Testis (tissue), 3 donors: ENCODE data around the gene FMOD. TPM values are rescaled to one million over a fixed set of nuclear protein-coding genes. Genes with fewer than 3 reads are reported as not detected.

Experiments used
- DNase-seq: peaks from one replicate; pipeline ENCODE4 v3.0.0-alpha.2; 2019
- H3K27ac ChIP-seq, 2 donors: fragments of 200-600 bp; sonication (generic); one replicate each; pipeline ENCODE4 v1.5.1; 2019
- H3K27me3 ChIP-seq: fragments of 200-600 bp; sonication (generic); one replicate; pipeline ENCODE4 v1.5.1; 2019
- H3K36me3 ChIP-seq: fragments of 200-600 bp; sonication (generic); one replicate; pipeline ENCODE4 v1.5.1; 2017; ENCODE audit warnings: low read depth; ENCODE audit errors: missing control alignments
- H3K4me1 ChIP-seq: fragments of 200-600 bp; sonication (generic); one replicate; pipeline ENCODE4 v1.5.1; 2019
- H3K4me3 ChIP-seq, 2 donors: fragments of 200-600 bp; sonication (generic); one replicate each; pipeline ENCODE4 v1.5.1; 2017 to 2019
- H3K9me3 ChIP-seq: fragments of 200-600 bp; sonication (generic); one replicate; pipeline ENCODE4 v1.5.1; 2017
- POLR2A ChIP-seq: fragments of 450-650 bp; IDR thresholded peaks from one replicate; pipeline ENCODE4 v1.6.1; 2017; ENCODE audit warnings: antibody characterized with exemption, mild to moderate bottlenecking, moderate library complexity
- WGBS, 2 donors: methylation state at CpG; one replicate each; pipeline ENCODE4 v1.1.5; 2018; 5-methylcytosine and 5-hydroxymethylcytosine counted together
- intact Hi-C: fragments of 100-400 bp; cut with DNase I; formaldehyde crosslinking; loops from one replicate; pipeline ENCODE4 v1.15.1; 2023; ENCODE audit warnings: low total_unique reads
- polyA plus RNA-seq: library from polyadenylated mRNA; stranded (reverse); fragments of 350-450 nt; fragmentation: Illumina TruSeq; extraction: RNeasy Lipid Tissue Mini Kit (QIAGEN cat#74804); gene quantifications from one replicate; pipeline ENCODE4 v1.2.3, GENCODE V29; 2014; ENCODE audit warnings: low read depth, low replicate concordance; ENCODE audit not compliant: insufficient read depth
- total RNA-seq, 2 donors: library from RNA; depleted of rRNA; stranded (reverse); fragments of >200 nt; gene quantifications; one replicate each; pipeline ENCODE4 v1.2.3, GENCODE V29; 2016
- TF ChIP-seq, protein P1 (sequence below), 3 experiments: fragments of 450-650 bp in 2 of 3; fragments of 200-600 bp in 1 of 3; sonication (generic) in 1 of 3; IDR thresholded peaks; one replicate each; pipeline ENCODE4 v1.5.1; 2016 to 2019; ENCODE audit warnings: antibody characterized with exemption in 3 of 3, mild to moderate bottlenecking in 2 of 3, moderate library complexity in 1 of 3

The FMOD gene
- total and polyA plus RNA-seq, 3 donors from 2014 or later, result 5.2 to 26.4 (median 9.5) TPM

DNA sequence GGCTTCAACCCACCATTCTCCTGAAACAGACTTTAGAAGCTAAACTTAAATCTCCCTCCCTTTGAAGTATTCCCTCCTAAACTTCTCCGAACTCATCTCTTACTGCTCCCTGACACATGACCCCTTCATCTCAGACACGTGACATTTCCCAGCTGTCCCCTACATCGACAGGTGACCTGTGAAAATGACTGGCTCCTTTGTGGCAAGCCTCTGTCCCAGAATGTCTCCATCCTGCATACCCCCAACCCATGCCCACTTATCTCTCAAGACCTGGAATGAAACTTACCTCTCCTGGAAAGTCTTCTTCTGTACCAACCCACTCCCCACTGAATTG lies 4.2 kb downstream of the FMOD start:
- intact Hi-C loops, result loop anchor here (10.0 kb wide), 1 partner anchor 138 kb away; no protein-coding TSS in a partner anchor
- no peak overlapping the region for H3K4me3 ChIP-seq
- H3K27me3 ChIP-seq, result no peaks in the 10 kb centered on the region
- DNase-seq, result no peak
- TF ChIP-seq, protein P1, sequence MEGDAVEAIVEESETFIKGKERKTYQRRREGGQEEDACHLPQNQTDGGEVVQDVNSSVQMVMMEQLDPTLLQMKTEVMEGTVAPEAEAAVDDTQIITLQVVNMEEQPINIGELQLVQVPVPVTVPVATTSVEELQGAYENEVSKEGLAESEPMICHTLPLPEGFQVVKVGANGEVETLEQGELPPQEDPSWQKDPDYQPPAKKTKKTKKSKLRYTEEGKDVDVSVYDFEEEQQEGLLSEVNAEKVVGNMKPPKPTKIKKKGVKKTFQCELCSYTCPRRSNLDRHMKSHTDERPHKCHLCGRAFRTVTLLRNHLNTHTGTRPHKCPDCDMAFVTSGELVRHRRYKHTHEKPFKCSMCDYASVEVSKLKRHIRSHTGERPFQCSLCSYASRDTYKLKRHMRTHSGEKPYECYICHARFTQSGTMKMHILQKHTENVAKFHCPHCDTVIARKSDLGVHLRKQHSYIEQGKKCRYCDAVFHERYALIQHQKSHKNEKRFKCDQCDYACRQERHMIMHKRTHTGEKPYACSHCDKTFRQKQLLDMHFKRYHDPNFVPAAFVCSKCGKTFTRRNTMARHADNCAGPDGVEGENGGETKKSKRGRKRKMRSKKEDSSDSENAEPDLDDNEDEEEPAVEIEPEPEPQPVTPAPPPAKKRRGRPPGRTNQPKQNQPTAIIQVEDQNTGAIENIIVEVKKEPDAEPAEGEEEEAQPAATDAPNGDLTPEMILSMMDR (IDR thresholded peaks at IDR 0.05), result no peak
- TF ChIP-seq POLR2A, result no peak
- H3K27ac ChIP-seq, result no peak overlapping the region
- no peaks in the 10 kb centered on the region for H3K9me3 ChIP-seq
- no peaks in the 10 kb centered on the region for H3K36me3 ChIP-seq
- 95 to 96% methylated on average over 3 of the region's 3 CpGs for WGBS, 2 donors
- H3K4me1 ChIP-seq, result peaks cover 4% of the 10 kb centered on the region

DNA sequence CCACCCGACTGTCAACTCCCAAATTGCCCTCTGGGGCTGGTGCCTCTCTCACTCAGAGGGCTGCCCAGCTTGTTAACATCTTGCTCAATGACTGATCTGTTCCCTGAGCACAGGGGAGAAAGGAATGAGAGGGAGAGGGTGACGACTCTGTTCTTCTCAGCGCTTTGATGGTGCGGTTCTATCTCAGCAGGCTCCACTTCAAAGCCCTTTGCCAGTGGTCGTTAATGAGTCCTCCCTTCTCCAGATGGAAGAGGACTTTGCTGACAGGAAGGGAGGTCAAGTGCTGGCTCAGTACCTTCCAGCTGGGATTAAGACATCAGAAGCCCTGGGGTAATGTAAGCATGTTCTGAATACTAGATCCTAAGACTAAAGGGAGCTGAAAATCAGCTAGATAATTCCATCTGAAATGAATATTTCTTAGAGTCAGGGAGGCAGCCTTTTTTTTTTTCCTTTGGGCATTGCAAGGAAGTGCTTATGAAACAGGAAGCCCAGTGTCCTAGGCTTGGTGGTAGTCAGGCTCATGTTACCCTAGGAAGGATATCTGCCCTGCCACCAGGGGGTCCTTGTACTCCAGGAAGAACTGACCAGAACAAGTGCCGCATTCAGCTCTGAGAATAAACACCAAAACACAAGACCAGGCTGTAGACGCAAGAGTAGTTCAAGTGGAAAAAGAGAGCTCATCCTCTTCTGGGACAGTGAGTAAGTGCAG lies 4.7 kb downstream of the FMOD start:
- Histone ChIP-seq H3K36me3 (no peaks in the 10 kb centered on the region), H3K4me3 (no peak overlapping the region), H3K27me3 (no peaks in the 10 kb centered on the region), H3K27ac (no peak overlapping the region), H3K9me3 (no peaks in the 10 kb centered on the region), H3K4me1 (peaks cover 4% of the 10 kb centered on the region)
- TF ChIP-seq, protein P1 (IDR thresholded peaks at IDR 0.05), result no peak
- TF ChIP-seq POLR2A, result no peak
- intact Hi-C loops, result loop anchor here (10.0 kb wide), 1 partner anchor 139 kb away; no protein-coding TSS in a partner anchor
- 75 to 80% methylated on average over 7 of the region's 7 CpGs for WGBS, 2 donors
- DNase-seq, result no peak

DNA sequence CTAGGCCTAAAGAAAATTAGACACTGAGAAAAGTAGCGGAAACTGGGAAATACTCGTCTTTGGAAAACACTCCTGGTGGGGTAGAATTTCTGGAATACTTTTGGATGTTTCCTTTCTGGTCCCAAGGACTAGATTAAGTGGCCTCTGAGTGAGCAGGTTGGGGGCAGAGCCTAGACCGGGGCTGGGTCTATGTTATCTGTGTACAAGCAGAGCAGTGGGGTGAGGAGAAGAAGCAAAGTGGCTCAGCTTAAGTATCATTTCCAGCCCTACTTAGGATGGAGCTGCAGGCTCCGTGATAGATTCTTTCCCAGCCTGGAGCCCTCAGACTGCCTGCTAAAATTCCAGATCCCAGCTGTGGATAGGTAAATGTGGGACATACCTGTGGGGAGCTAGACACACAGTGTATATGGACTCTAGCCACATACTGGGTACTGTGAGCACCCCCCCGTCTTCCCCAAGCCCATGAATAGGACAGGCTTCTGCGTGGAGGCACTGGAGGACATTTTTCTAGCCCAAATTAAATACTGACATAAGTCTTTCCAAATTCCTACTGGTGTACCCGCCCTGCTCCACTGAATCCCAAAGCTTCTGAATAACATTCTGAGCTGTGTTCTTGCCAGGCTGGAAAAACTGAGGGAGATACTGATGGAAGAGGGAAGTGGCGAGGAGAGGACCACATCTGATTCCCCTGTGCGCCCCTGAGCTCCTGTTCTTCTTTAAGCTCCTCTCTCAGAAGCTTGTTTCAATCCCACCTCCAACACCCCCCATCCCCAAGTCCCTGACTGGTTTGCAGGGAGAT lies 6.8 kb downstream of the FMOD start:
- DNase-seq, result no peak
- intact Hi-C loops, result loop anchor here (5.0 to 10.0 kb wide), 2 partner anchors 72 to 141 kb away; no protein-coding TSS in a partner anchor
- no peak overlapping the region for H3K27ac ChIP-seq
- peaks cover 15% of the 10 kb centered on the region for H3K4me1 ChIP-seq
- H3K4me3 ChIP-seq, result no peak overlapping the region
- 79 to 82% methylated on average over 8 to 9 of the region's 9 CpGs for WGBS, 2 donors
- no peak for TF ChIP-seq POLR2A
- TF ChIP-seq, protein P1 (IDR thresholded peaks at IDR 0.05), result no peak
- H3K27me3 ChIP-seq, result no peaks in the 10 kb centered on the region
- no peaks in the 10 kb centered on the region for H3K36me3 ChIP-seq
- H3K9me3 ChIP-seq, result no peaks in the 10 kb centered on the region

DNA sequence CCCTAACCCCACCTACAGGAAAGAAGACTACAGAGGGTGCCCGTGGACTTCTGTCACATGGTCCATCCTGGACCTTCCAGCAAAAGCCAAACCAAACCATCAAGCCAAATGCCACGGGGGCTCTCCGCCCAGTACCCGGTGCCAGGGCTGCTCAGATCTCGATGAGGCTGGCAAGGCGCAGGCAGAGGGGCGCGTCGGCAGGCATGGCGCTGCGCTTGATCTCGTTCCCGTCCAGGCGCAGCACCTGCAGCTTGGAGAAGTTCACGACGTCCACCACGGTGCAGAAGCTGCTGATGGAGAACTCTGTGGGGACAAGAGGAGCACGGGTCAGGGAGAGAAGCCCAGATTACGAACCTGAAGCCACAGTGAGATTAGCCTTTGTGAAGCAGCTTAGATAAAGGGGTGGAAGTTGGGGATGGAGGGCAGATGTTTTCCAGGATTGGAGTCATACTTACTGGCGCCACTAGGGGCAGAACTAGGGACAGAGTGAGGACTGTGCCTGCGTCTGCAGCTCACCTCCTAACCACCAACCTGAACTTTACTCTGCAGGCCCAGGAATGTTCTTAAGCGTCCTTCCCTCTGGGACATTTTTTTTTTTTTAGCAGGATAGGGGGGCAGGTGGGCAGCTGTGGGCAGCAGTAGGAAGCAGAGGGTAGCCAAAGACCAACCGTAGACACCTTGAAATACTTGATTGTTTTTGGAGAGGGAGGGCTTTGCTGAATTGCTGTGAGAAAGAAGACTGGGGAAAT lies 8.6 kb downstream of the FMOD start:
- intact Hi-C loops, result loop anchor here (5.0 to 10.0 kb wide), 2 partner anchors 70 to 142 kb away; no protein-coding TSS in a partner anchor
- DNase-seq, result peak; percentile 70
- no peak for TF ChIP-seq POLR2A
- TF ChIP-seq, protein P1 (IDR thresholded peaks at IDR 0.05), result peak; percentile 65 to 76 (median 70)
- H3K9me3 ChIP-seq, result no peaks in the 10 kb centered on the region
- no peak overlapping the region for H3K27ac ChIP-seq
- peaks cover 24% of the 10 kb centered on the region for H3K4me1 ChIP-seq
- H3K27me3 ChIP-seq, result no peaks in the 10 kb centered on the region
- 67 to 80% methylated on average over 20 to 23 of the region's 23 CpGs for WGBS, 2 donors
- H3K4me3 ChIP-seq, result no peak overlapping the region
- no peaks in the 10 kb centered on the region for H3K36me3 ChIP-seq
